Neural cell (in vitro differentiated cells): ENCODE results near the gene NFAT5. TPM values are rescaled to one million over a fixed set of nuclear protein-coding genes. Genes with fewer than 3 reads are reported as not detected.

ENCODE experiments used
- H2AFZ ChIP-seq: fragments of 200-600, 300-800 bp; sonication (generic), shearing (Covaris generic); 2 replicates; pipeline ENCODE4 v1.6.0; 2014; ENCODE audit warnings: low read depth, mild to moderate bottlenecking, antibody characterized with exemption, low read length, moderate library complexity
- H3F3A ChIP-seq: fragments of 200-600 bp; shearing (Covaris generic); 2 replicates; pipeline ENCODE4 v1.6.1; 2016; ENCODE audit warnings: mild to moderate bottlenecking, moderate library complexity, mixed read lengths, antibody characterized with exemption, low read length; ENCODE audit not compliant: insufficient read depth, poor library complexity, severe bottlenecking
- H3K27ac ChIP-seq: fragments of 200-600, 300-800 bp; sonication (generic), shearing (Covaris generic); 2 replicates; pipeline ENCODE4 v1.5.1; 2014; ENCODE audit warnings: mild to moderate bottlenecking, low read length, moderate library complexity
- H3K27me3 ChIP-seq: fragments of 300-800, 200-600 bp; sonication (generic), shearing (Covaris generic); 2 replicates; pipeline ENCODE4 v1.6.0; 2014; ENCODE audit warnings: mild to moderate bottlenecking, low read depth, low read length, moderate library complexity; ENCODE audit not compliant: insufficient read depth
- H3K36me3 ChIP-seq: fragments of 300-800, 200-600 bp; sonication (generic), shearing (Covaris generic); 2 replicates; pipeline ENCODE4 v1.5.1; 2014; ENCODE audit warnings: mild to moderate bottlenecking, antibody characterized with exemption, low read length, moderate library complexity; ENCODE audit not compliant: insufficient read depth
- H3K4me2 ChIP-seq: fragments of 300-800, 200-600 bp; sonication (generic), shearing (Covaris generic); 2 replicates; pipeline ENCODE4 v1.6.0; 2014; ENCODE audit warnings: mild to moderate bottlenecking, low read length
- H3K4me3 ChIP-seq: fragments of 300-800, 200-600 bp; sonication (generic), shearing (Covaris generic); 2 replicates; pipeline ENCODE4 v1.5.1; 2014; ENCODE audit warnings: mild to moderate bottlenecking, low read length, moderate library complexity
- H3K79me2 ChIP-seq: fragments of 200-600 bp; shearing (Covaris generic); replicated peaks from 2 replicates; pipeline ENCODE4 v1.6.0; 2014; ENCODE audit warnings: mild to moderate bottlenecking, low read length, moderate library complexity; ENCODE audit not compliant: insufficient read depth
- H3K9ac ChIP-seq: fragments of 300-800, 200-600 bp; sonication (generic), shearing (Covaris generic); 2 replicates; pipeline ENCODE4 v1.6.1; 2016; ENCODE audit warnings: mild to moderate bottlenecking, low read length, mixed read lengths
- H3K9me2 ChIP-seq: fragments of 200-600 bp; shearing (Covaris generic); 2 replicates; pipeline ENCODE4 v1.6.1; 2016; ENCODE audit warnings: mild to moderate bottlenecking, low read length, mixed read lengths; ENCODE audit not compliant: insufficient read depth
- H3K9me3 ChIP-seq: fragments of 200-600, 300-800 bp; sonication (generic), shearing (Covaris generic); 2 replicates; pipeline ENCODE4 v1.6.1; 2016; ENCODE audit warnings: mild to moderate bottlenecking, mixed run types, low read length, moderate library complexity, mixed read lengths
- H4K20me1 ChIP-seq: fragments of 200-600 bp; shearing (Covaris generic); 2 replicates; pipeline ENCODE4 v1.6.1; 2016; ENCODE audit warnings: mild to moderate bottlenecking, mixed run types; ENCODE audit not compliant: insufficient read depth
- EP300 ChIP-seq: fragments of 450-650 bp; conservative IDR thresholded peaks from 2 replicates; pipeline ENCODE4 v1.6.1; 2014; ENCODE audit warnings: antibody characterized with exemption, mild to moderate bottlenecking, moderate library complexity; ENCODE audit not compliant: poor library complexity, severe bottlenecking
- EZH2 ChIP-seq: fragments of 200-600, 300-800 bp; shearing (Covaris generic), sonication (generic); IDR thresholded peaks from 2 replicates; pipeline ENCODE4 v1.6.1; 2014; ENCODE audit warnings: antibody characterized with exemption, low read length, borderline replicate concordance, mild to moderate bottlenecking; ENCODE audit not compliant: insufficient read depth, poor library complexity, severe bottlenecking
- MXI1 ChIP-seq: fragments of 450-650 bp; conservative IDR thresholded peaks from 2 replicates; pipeline ENCODE4 v1.6.1; 2014; ENCODE audit warnings: antibody characterized with exemption, mild to moderate bottlenecking; ENCODE audit not compliant: poor library complexity, severe bottlenecking
- POLR2AphosphoS5 ChIP-seq: IDR thresholded peaks from 2 replicates; pipeline ENCODE4 v1.6.1; 2012
- RAD21 ChIP-seq: fragments of 450-650 bp; conservative IDR thresholded peaks from 2 replicates; pipeline ENCODE4 v1.6.1; 2014; ENCODE audit warnings: antibody characterized with exemption, mild to moderate bottlenecking, moderate library complexity
- REST ChIP-seq: IDR thresholded peaks from 2 replicates; pipeline ENCODE4 v1.6.1; 2012; ENCODE audit warnings: borderline replicate concordance
- SMC3 ChIP-seq: fragments of 450-650 bp; conservative IDR thresholded peaks from 2 replicates; pipeline ENCODE4 v1.6.1; 2014; ENCODE audit warnings: antibody characterized with exemption, mild to moderate bottlenecking, moderate library complexity; ENCODE audit not compliant: poor library complexity
- TAF1 ChIP-seq: IDR thresholded peaks from 2 replicates; pipeline ENCODE4 v1.6.1; 2012; ENCODE audit warnings: low read depth
- polyA plus RNA-seq: library from polyadenylated mRNA; depleted of rRNA; stranded (reverse); fragments of >200 nt; gene quantifications from 2 replicates; pipeline ENCODE4 v1.2.3, GENCODE V29; 2014
- TF ChIP-seq, protein P1 (sequence below): fragments of 450-650 bp; IDR thresholded peaks from 2 replicates; pipeline ENCODE4 v1.5.1; 2014; ENCODE audit warnings: antibody characterized with exemption, mild to moderate bottlenecking, moderate library complexity; ENCODE audit not compliant: poor library complexity, severe bottlenecking

Gene NFAT5
- polyA plus RNA-seq, 1 donor from 2014 or later = 9.2 TPM

DNA sequence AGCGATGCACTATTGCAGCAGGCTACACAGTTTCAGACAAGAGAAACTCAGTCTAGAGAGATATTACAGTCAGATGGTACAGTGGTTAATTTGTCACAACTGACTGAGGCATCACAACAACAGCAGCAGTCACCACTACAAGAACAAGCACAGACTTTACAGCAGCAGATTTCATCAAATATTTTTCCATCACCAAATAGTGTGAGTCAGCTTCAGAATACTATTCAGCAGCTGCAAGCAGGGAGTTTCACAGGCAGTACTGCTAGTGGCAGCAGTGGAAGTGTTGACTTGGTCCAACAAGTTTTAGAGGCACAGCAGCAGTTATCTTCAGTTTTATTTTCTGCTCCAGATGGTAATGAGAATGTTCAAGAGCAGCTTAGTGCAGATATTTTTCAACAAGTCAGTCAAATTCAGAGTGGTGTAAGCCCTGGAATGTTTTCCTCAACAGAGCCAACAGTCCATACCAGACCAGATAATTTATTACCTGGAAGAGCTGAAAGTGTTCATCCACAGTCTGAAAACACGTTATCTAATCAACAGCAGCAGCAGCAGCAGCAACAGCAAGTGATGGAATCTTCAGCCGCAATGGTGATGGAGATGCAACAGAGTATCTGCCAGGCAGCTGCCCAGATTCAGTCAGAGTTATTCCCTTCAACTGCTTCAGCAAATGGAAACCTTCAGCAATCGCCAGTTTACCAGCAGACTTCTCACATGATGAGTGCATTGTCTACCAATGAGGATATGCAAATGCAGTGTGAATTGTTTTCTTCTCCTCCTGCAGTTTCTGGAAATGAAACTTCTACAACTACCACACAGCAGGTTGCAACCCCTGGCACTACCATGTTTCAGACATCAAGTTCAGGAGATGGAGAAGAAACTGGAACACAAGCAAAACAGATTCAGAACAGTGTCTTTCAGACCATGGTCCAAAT, 126.5 kb downstream of the NFAT5 start:
- Histone ChIP-seq H3K27me3 (no peaks in the 10 kb centered on the region), H3K79me2 (no peaks in the 10 kb centered on the region), H4K20me1 (no peaks in the 10 kb centered on the region), H3F3A (no peaks in the 10 kb centered on the region), H3K9ac (no peak overlapping the region), H3K9me3 (no peaks in the 10 kb centered on the region), H3K36me3 (peaks cover 2% of the 10 kb centered on the region), H3K4me3 (no peak overlapping the region), H3K9me2 (no peaks in the 10 kb centered on the region), H2AFZ (no peak overlapping the region), H3K27ac (no peak overlapping the region), H3K4me2 (no peak overlapping the region)
- no peak for TF ChIP-seq EZH2

DNA sequence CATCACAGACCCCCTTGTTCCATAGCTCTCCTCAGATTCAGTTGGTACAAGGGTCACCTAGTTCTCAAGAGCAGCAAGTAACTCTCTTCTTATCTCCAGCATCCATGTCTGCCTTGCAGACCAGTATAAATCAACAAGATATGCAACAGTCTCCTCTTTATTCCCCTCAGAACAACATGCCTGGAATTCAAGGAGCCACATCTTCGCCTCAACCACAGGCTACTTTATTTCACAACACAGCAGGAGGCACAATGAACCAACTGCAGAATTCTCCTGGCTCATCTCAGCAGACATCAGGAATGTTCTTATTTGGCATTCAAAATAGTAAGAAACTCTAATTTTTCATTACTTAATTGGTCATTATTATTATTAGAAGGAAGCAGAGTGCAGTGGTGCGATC, 128.2 kb downstream of the NFAT5 start:
- no peak overlapping the region for H3K9ac ChIP-seq
- H3K36me3 ChIP-seq = peaks cover 6% of the 10 kb centered on the region
- no peak overlapping the region for H3K27ac ChIP-seq
- H3K79me2 ChIP-seq = no peaks in the 10 kb centered on the region
- no peaks in the 10 kb centered on the region for H3K9me3 ChIP-seq
- H3F3A ChIP-seq = no peaks in the 10 kb centered on the region
- no peak overlapping the region for H3K4me3 ChIP-seq
- no peaks in the 10 kb centered on the region for H4K20me1 ChIP-seq
- no peak overlapping the region for H2AFZ ChIP-seq
- TF ChIP-seq RAD21 = no peak
- TF ChIP-seq, protein P1, sequence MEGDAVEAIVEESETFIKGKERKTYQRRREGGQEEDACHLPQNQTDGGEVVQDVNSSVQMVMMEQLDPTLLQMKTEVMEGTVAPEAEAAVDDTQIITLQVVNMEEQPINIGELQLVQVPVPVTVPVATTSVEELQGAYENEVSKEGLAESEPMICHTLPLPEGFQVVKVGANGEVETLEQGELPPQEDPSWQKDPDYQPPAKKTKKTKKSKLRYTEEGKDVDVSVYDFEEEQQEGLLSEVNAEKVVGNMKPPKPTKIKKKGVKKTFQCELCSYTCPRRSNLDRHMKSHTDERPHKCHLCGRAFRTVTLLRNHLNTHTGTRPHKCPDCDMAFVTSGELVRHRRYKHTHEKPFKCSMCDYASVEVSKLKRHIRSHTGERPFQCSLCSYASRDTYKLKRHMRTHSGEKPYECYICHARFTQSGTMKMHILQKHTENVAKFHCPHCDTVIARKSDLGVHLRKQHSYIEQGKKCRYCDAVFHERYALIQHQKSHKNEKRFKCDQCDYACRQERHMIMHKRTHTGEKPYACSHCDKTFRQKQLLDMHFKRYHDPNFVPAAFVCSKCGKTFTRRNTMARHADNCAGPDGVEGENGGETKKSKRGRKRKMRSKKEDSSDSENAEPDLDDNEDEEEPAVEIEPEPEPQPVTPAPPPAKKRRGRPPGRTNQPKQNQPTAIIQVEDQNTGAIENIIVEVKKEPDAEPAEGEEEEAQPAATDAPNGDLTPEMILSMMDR = no peak
- TF ChIP-seq REST = no peak
- no peak overlapping the region for H3K4me2 ChIP-seq
- no peaks in the 10 kb centered on the region for H3K27me3 ChIP-seq
- no peaks in the 10 kb centered on the region for H3K9me2 ChIP-seq

- Histone ChIP-seq H3K9me3 (no peaks in the 10 kb centered on the region), H3F3A (no peaks in the 10 kb centered on the region), H3K9me2 (no peaks in the 10 kb centered on the region), H3K36me3 (peaks cover 6% of the 10 kb centered on the region), H3K79me2 (no peaks in the 10 kb centered on the region), H3K4me3 (no peak overlapping the region), H3K4me2 (no peak overlapping the region), H2AFZ (no peak overlapping the region), H3K9ac (no peak overlapping the region), H3K27ac (no peak overlapping the region), H3K27me3 (no peaks in the 10 kb centered on the region), H4K20me1 (no peaks in the 10 kb centered on the region)
- TF ChIP-seq TAF1 (no peak), RAD21 (no peak), REST (no peak), SMC3 (no peak), MXI1 (no peak), EP300 (no peak), POLR2AphosphoS5 (no peak), EZH2 (no peak)
- TF ChIP-seq, protein P1 = no peak
Observed at GRCh38 chr16:69698404-69698803, 132.6 kb downstream of the NFAT5 start.
